ENCODE results near the gene AIFM3.

AIFM3 gene

DNA sequence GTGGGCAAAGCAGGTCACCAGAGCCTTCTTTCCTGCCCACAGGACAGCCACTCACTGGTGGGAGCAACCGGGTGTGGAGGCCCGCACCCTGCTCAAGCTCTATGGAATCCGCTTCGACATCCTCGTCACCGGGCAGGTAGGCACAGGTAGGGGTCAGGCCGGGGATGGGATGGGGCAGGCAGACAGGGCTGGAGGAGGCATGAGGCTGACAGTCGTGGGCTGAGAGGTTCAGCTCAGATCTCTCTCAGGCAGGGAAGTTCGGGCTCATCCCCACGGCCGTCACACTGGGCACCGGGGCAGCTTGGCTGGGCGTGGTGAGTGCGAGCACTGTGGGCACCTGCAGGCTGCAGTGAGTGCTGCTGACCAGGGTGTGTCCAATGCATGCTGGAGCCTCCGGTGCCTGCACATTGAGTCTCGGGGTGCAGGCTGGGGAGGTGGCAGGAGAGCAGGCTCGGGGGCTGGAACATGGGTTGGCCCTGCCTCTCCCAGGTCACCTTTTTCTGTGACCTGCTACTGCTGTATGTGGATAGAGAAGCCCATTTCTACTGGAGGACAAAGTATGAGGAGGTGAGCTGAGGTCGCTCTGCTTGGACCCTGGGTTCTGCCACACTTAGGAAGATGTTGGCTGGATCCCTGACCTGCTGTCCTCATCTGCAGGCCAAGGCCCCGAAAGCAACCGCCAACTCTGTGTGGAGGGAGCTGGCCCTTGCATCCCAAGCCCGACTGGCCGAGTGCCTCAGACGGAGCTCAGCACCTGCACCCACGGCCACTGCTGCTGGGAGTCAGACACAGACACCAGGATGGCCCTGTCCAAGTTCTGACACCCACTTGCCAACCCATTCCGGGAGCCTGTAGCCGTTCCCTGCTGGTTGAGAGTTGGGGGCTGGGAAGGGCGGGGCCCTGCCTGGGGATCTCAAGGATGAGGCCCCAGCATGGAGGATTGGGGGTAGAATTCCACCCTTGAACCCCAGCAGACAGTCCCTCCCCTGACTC is 59.0 kb downstream of the AIFM3 start:
- no peaks in the 10 kb centered on the region for H3K79me2 ChIP-seq (ENCODE audit: control insufficient read depth, insufficient read depth, low read length, unreplicated experiment)
- H2AFZ ChIP-seq (ENCODE audit: low read length, unreplicated experiment), result no peak overlapping the region
- H3K4me3 ChIP-seq (ENCODE audit: low read depth, low read length), result no peak overlapping the region
- no peaks in the 10 kb centered on the region for H3K4me1 ChIP-seq (ENCODE audit: control insufficient read depth, insufficient read depth, low read length, unreplicated experiment)
- H3K36me3 ChIP-seq (ENCODE audit: insufficient read depth, low read length), result no peaks in the 10 kb centered on the region
- no peaks in the 10 kb centered on the region for H3K27me3 ChIP-seq (ENCODE audit: insufficient read depth, low read length)
- H3K27ac ChIP-seq (ENCODE audit: low read depth, low read length), result no peak overlapping the region

DNA sequence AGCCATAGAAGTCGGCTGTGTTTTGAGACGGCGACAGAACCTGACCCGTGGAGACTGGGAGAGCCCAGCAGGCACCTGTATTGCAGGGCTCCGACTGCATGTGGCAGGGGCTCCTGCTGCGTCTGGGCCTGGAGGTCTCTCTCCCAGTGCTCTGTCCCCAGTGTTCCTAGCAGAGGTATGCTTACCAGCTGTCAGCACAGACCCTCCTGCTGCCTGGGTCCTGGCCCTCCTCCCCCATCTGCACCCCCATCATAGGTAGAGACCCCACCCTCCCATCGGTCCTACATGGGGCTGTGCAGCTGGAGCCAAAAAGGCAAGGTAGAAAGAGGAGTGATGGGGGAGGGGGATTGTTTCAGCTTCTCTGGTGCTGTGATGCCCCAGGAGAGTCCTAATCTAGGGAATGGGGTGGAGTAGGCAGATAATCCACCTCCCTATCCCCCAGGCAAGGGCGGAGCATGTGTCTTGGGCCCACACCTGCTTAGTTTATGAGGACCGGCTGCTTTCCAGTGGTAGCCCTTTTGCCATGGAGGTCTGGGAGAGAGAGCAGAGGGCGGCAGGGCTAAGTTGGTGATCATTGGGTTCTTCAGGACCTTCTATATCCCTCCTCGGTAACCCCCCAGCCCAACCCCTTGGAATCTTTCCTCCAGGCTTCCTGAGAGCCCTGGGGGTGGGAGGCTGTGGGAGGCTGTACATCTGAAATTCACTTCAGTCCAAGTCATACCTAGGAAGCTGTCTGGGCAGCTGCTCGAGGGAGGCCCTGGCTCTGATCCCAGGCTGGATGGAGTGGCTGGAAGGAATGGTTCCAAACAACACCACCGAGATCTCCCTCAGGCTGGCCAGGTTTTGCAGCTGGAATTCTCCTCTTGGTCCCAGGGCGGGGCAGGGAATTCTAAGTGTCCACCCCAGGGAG is 60.0 kb downstream of the AIFM3 start:
- no peak overlapping the region for H3K4me3 ChIP-seq (ENCODE audit: low read depth, low read length)
- no peak overlapping the region for H2AFZ ChIP-seq (ENCODE audit: low read length, unreplicated experiment)
- no peaks in the 10 kb centered on the region for H3K4me1 ChIP-seq (ENCODE audit: control insufficient read depth, insufficient read depth, low read length, unreplicated experiment)
- H3K79me2 ChIP-seq (ENCODE audit: control insufficient read depth, insufficient read depth, low read length, unreplicated experiment), result no peaks in the 10 kb centered on the region
- H3K36me3 ChIP-seq (ENCODE audit: insufficient read depth, low read length), result no peaks in the 10 kb centered on the region
- H3K27me3 ChIP-seq (ENCODE audit: insufficient read depth, low read length), result no peaks in the 10 kb centered on the region; the same call in 1 of the 2 replicates
- no peak overlapping the region for H3K27ac ChIP-seq (ENCODE audit: low read depth, low read length)

DNA sequence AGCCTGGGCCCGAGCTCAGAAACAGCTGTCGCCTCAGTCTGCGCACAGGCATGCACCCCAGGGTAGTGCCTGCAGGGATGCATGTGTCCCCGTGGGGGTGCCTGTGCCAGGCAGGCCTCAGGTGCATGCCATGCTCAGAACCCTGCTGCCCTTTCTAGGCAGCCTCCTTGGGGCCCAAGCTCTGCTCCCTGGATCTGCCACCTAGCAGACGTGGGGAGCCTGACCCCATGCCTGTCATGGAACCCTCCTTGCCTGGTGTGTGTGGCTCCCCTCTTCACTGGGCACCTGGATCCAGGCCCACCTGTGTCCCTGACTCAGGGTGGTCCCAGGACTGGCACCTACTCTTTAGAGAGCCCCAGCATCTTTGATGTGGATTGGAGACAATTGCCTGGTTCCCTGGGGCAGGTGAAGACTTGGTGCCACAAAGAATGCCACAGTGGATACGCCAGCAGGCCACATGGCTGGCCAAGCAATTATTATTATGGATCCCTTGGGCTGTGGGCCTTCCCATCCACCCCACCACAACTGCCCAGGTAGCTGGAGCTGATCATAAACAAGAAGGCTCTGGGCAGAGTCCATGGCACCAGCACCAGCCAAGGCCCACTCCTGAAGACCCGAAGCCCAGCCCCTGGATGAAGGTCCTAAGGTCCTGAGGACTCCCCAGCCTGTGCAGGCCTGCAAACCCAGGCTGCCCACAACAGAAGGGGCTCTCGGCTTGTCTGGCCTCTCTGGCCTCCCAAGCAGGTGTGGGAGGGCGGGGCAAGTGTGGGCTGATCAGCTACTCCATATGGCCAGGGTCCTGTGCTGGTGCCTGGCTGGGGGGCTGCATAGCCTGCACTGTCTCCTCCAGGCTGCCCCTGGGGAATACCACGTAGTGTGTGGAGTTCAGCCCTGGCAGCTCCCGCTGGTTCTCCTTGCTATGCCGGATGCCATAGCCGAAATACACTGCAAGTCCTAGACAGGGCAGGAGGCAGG is 61.5 kb downstream of the AIFM3 start:
- Histone ChIP-seq H3K4me1 (ENCODE audit: control insufficient read depth, insufficient read depth, low read length, unreplicated experiment) (no peaks in the 10 kb centered on the region), H3K27me3 (ENCODE audit: insufficient read depth, low read length) (no peaks in the 10 kb centered on the region; the same call in 1 of the 2 replicates), H3K4me3 (ENCODE audit: low read depth, low read length) (no peak overlapping the region), H3K27ac (ENCODE audit: low read depth, low read length) (no peak overlapping the region), H2AFZ (ENCODE audit: low read length, unreplicated experiment) (no peak overlapping the region), H3K36me3 (ENCODE audit: insufficient read depth, low read length) (no peaks in the 10 kb centered on the region), H3K79me2 (ENCODE audit: control insufficient read depth, insufficient read depth, low read length, unreplicated experiment) (no peaks in the 10 kb centered on the region)

DNA sequence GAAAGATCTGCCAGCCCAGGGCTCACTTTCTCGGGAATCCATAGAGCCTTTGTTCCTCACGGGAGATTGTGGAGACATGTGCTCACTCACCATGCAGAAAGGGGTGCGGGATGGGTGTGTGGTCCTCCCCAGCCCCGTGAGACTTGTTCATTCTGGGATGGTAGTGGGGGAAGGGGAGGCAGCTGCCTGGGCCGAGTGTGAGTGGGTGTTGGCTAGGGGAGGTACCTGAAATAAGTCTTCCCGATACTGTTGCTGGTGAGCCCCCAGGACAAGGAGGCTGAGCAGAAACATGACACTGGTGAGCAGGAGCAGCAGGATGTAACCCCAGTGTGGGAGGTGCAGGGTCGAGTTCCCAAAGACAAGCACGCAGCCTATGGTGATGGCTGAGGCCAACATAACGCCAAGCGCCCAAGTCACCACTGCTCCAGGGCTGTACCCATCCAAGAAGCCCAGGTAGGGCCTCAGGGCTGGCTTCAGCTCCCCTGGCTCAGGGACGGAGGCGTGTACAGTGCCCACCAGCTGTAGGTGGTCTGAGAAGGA is 62.5 kb downstream of the AIFM3 start:
- Histone ChIP-seq H2AFZ (ENCODE audit: low read length, unreplicated experiment) (no peak overlapping the region), H3K27ac (ENCODE audit: low read depth, low read length) (no peak overlapping the region), H3K4me1 (ENCODE audit: control insufficient read depth, insufficient read depth, low read length, unreplicated experiment) (no peaks in the 10 kb centered on the region), H3K36me3 (ENCODE audit: insufficient read depth, low read length) (no peaks in the 10 kb centered on the region), H3K79me2 (ENCODE audit: control insufficient read depth, insufficient read depth, low read length, unreplicated experiment) (no peaks in the 10 kb centered on the region), H3K4me3 (ENCODE audit: low read depth, low read length) (no peak overlapping the region), H3K27me3 (ENCODE audit: insufficient read depth, low read length) (no peaks in the 10 kb centered on the region; the same call in 1 of the 2 replicates)

DNA sequence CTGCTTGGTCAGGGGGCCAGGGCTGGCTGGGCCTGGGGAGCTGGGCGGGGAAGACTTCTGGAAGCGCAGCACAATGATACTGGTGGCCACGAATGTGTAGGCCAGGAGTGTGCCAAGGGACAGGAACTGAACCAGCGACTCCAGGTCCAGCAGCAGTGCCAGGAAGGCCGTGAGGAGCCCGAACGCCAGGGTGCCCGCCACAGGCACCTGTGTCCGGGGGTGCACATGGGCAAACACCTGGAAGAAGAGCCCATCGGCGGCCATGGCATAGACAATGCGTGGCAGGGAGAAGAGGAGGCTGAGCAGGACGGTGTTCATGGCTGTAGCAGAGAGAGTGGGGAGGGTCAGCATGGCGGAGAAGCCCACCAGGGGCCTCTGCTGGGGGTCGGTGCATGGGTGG is 63.0 kb downstream of the AIFM3 start:
- Histone ChIP-seq H3K4me3 (ENCODE audit: low read depth, low read length) (no peak overlapping the region), H3K36me3 (ENCODE audit: insufficient read depth, low read length) (no peaks in the 10 kb centered on the region), H3K27me3 (ENCODE audit: insufficient read depth, low read length) (no peaks in the 10 kb centered on the region; the same call in 1 of the 2 replicates), H2AFZ (ENCODE audit: low read length, unreplicated experiment) (no peak overlapping the region), H3K4me1 (ENCODE audit: control insufficient read depth, insufficient read depth, low read length, unreplicated experiment) (no peaks in the 10 kb centered on the region), H3K79me2 (ENCODE audit: control insufficient read depth, insufficient read depth, low read length, unreplicated experiment) (no peaks in the 10 kb centered on the region), H3K27ac (ENCODE audit: low read depth, low read length) (no peak overlapping the region)
